Measurements from ENCODE around the gene AP4S1. TPM values are rescaled to one million over a fixed set of nuclear protein-coding genes. Genes with fewer than 3 reads are reported as not detected.
A peak's percentile ranks its signal among the peaks of the same experiment; 100 is the strongest.

The AP4S1 gene
- total RNA-seq, 2 donors from 2014 or later, result 7.6 to 11.1 TPM

DNA sequence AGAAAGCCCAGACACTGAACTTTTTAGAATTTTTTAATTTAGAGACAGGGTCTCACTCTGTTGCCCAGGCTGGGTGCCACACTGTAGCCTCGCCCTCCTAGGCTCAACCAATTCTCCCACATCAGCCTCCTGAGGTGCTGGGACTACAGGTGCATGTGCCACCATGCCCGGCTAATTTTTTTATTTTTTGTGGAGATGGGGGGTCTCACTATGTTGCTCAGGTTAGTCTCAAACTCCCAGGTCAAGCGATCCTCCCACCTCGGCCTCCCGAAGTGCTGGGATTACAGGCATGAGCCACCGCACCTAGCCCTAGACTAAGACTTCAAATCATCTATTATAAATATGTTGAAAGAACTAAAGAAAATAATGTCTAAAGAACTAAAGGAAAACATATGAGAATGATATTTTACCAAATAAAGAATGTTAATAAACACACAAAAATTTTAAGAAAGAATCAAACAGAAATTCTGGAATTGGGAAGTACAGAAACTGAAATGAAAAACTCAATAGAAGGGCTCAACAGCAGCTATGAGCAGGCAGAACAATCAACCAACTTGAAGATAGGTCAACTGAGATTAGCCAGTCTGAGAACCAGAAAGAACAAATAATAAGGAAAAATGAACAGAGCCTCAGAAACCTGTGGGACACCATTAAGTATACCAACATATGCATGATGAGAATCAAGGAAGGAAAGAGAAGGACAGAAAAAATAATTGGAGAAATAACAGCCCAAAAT lies 26.2 kb upstream of the AP4S1 start:
- H3K27ac ChIP-seq (ENCODE audit: low read depth, low read length), result no peak overlapping the region
- DNase-seq, result no peak
- Mint-ChIP-seq H3K27ac (no peak overlapping the region), H3K27me3 (ENCODE audit: insufficient read depth) (no peaks in the 10 kb centered on the region), H3K9me3 (peaks cover 22% of the 10 kb centered on the region), H3K36me3 (ENCODE audit: low read depth) (peaks cover 39% of the 10 kb centered on the region), H3K4me1 (peaks cover 42% of the 10 kb centered on the region), H3K4me3 (no peak overlapping the region)
- peak overlapping the region; percentile 52 for H3K4me3 ChIP-seq (ENCODE audit: low read length)
- H3K4me1 ChIP-seq (ENCODE audit: control insufficient read depth, insufficient read depth, low read length), result no peaks in the 10 kb centered on the region
- no peak overlapping the region for H3K9ac ChIP-seq (ENCODE audit: extremely low read depth, low read length, poor library complexity, severe bottlenecking)
- peaks cover 27% of the 10 kb centered on the region for H3K9me3 ChIP-seq (ENCODE audit: control insufficient read depth, low read length)
- H3K27me3 ChIP-seq (ENCODE audit: control insufficient read depth, insufficient read depth, low read length, poor library complexity, severe bottlenecking), result no peaks in the 10 kb centered on the region
- WGBS, 2 experiments (ENCODE audit: insufficient coverage in 1 of 2, insufficient read length in 1 of 2), result 97 to 100% methylated on average over 1 to 5 of the region's 6 CpGs
- no peak for TF ChIP-seq CTCF (conservative IDR thresholded peaks at IDR 0.05)
- peaks cover 45% of the 10 kb centered on the region for H3K36me3 ChIP-seq (ENCODE audit: control insufficient read depth, insufficient read depth, low read length)

- Histone ChIP-seq H3K9me3 (ENCODE audit: control insufficient read depth, low read length) (peaks cover 27% of the 10 kb centered on the region), H3K27me3 (ENCODE audit: control insufficient read depth, insufficient read depth, low read length, poor library complexity, severe bottlenecking) (no peaks in the 10 kb centered on the region), H3K4me3 (ENCODE audit: low read length) (peak overlapping the region; percentile 6), H3K27ac (ENCODE audit: low read depth, low read length) (no peak overlapping the region), H3K36me3 (ENCODE audit: control insufficient read depth, insufficient read depth, low read length) (peaks cover 59% of the 10 kb centered on the region), H3K4me1 (ENCODE audit: control insufficient read depth, insufficient read depth, low read length) (no peaks in the 10 kb centered on the region), H3K9ac (ENCODE audit: extremely low read depth, low read length, poor library complexity, severe bottlenecking) (no peak overlapping the region)
- no peak for TF ChIP-seq CTCF (conservative IDR thresholded peaks at IDR 0.05)
- peaks cover 48% of the 10 kb centered on the region for H3K36me3 Mint-ChIP-seq (ENCODE audit: low read depth)
- H3K27me3 Mint-ChIP-seq (ENCODE audit: insufficient read depth), result no peaks in the 10 kb centered on the region
- H3K4me3 Mint-ChIP-seq, result no peak overlapping the region
- peaks cover 22% of the 10 kb centered on the region for H3K9me3 Mint-ChIP-seq
- H3K27ac Mint-ChIP-seq, result peak overlapping the region; percentile 31
- DNase-seq, result no peak
- H3K4me1 Mint-ChIP-seq, result peaks cover 38% of the 10 kb centered on the region
- WGBS, 2 experiments (ENCODE audit: insufficient coverage in 1 of 2, insufficient read length in 1 of 2), result 24 to 60% methylated on average over 1 to 3 of the region's 3 CpGs
These were observed 24.7 kb upstream of the AP4S1 start for GRCh38 chr14:31000629-31001338.

DNA sequence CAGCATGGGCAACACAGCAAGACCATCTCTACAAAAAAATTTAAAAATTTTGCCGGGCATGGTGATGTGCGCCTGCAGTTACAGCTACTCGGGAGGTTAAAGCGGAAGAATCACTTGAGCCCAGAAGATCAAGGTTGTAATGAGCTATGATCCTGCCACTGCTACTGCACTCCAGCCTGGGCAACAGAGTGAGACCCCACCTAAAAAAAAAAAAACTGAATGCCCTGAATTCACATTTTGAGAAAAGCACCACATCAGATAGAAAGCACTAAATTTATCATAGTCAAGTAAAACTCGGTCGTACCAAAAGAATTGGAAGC lies 24.1 kb upstream of the AP4S1 start:
- H3K4me3 Mint-ChIP-seq, result no peak overlapping the region
- peaks cover 27% of the 10 kb centered on the region for H3K9me3 ChIP-seq (ENCODE audit: control insufficient read depth, low read length)
- H3K4me1 ChIP-seq (ENCODE audit: control insufficient read depth, insufficient read depth, low read length), result no peaks in the 10 kb centered on the region
- H3K27me3 ChIP-seq (ENCODE audit: control insufficient read depth, insufficient read depth, low read length, poor library complexity, severe bottlenecking), result no peaks in the 10 kb centered on the region
- no peak overlapping the region for H3K4me3 ChIP-seq (ENCODE audit: low read length)
- peaks cover 63% of the 10 kb centered on the region for H3K36me3 ChIP-seq (ENCODE audit: control insufficient read depth, insufficient read depth, low read length)
- TF ChIP-seq CTCF (conservative IDR thresholded peaks at IDR 0.05), result no peak
- H3K36me3 Mint-ChIP-seq (ENCODE audit: low read depth), result peaks cover 50% of the 10 kb centered on the region
- H3K4me1 Mint-ChIP-seq, result peaks cover 33% of the 10 kb centered on the region
- H3K9ac ChIP-seq (ENCODE audit: extremely low read depth, low read length, poor library complexity, severe bottlenecking), result no peak overlapping the region
- no peaks in the 10 kb centered on the region for H3K27me3 Mint-ChIP-seq (ENCODE audit: insufficient read depth)
- H3K27ac Mint-ChIP-seq, result peak overlapping the region; percentile 86
- no peak for DNase-seq
- WGBS, 2 experiments (ENCODE audit: insufficient coverage in 1 of 2, insufficient read length in 1 of 2), result 80 to 81% methylated on average over 6 of the region's 6 CpGs
- peaks cover 22% of the 10 kb centered on the region for H3K9me3 Mint-ChIP-seq
- H3K27ac ChIP-seq (ENCODE audit: low read depth, low read length), result no peak overlapping the region
